ENCODE data around the gene FKBP7.

The FKBP7 gene

GRCh38 chr2:178469219-178469849 lies 9.1 kb downstream of the FKBP7 start:
- no peak overlapping the region for H3K4me3 ChIP-seq (ENCODE audit: low read depth, low read length)
- TF ChIP-seq CTCF (conservative IDR thresholded peaks at IDR 0.05; ENCODE audit: low read depth, low read length) = no peak
- no peak for DNase-seq (ENCODE audit: low read depth)

GRCh38 chr2:178457390-178457886 lies 21.0 kb downstream of the FKBP7 start:
- H3K4me3 ChIP-seq (ENCODE audit: low read depth, low read length) = no peak overlapping the region
- TF ChIP-seq CTCF (conservative IDR thresholded peaks at IDR 0.05; ENCODE audit: low read depth, low read length) = no peak
- DNase-seq (ENCODE audit: low read depth) = no peak

- H3K4me3 ChIP-seq (ENCODE audit: low read depth, low read length) = no peak overlapping the region
- no peak for DNase-seq (ENCODE audit: low read depth)
- TF ChIP-seq CTCF (conservative IDR thresholded peaks at IDR 0.05; ENCODE audit: low read depth, low read length) = no peak
Measured at GRCh38 chr2:178455947-178456346, 22.5 kb downstream of the FKBP7 start.

- H3K4me3 ChIP-seq (ENCODE audit: low read depth, low read length) = no peak overlapping the region
- no peak for TF ChIP-seq CTCF (conservative IDR thresholded peaks at IDR 0.05; ENCODE audit: low read depth, low read length)
- DNase-seq (ENCODE audit: low read depth) = no peak
Measured at GRCh38 chr2:178452870-178453269, 25.5 kb downstream of the FKBP7 start.

- DNase-seq (ENCODE audit: low read depth) = no peak
- TF ChIP-seq CTCF (conservative IDR thresholded peaks at IDR 0.05; ENCODE audit: low read depth, low read length) = no peak
- H3K4me3 ChIP-seq (ENCODE audit: low read depth, low read length) = no peak overlapping the region
Measured at GRCh38 chr2:178452334-178452733, 26.1 kb downstream of the FKBP7 start.

- DNase-seq (ENCODE audit: low read depth) = peak; percentile 99
- no peak for TF ChIP-seq CTCF (conservative IDR thresholded peaks at IDR 0.05; ENCODE audit: low read depth, low read length)
- H3K4me3 ChIP-seq (ENCODE audit: low read depth, low read length) = peak within 1 kb of the TSS; percentile 96
Measured at GRCh38 chr2:178450774-178451525, 27.4 kb downstream of the FKBP7 start, which contains the start of the genes PJVK and PRKRA. Gene PJVK (plus strand): TSS chr2:178451378. CDS start chr2:178453410, 2,032 bp downstream. Gene PRKRA (minus strand): TSS chr2:178451175. CDS start chr2:178451030, 145 bp downstream.

All from choroid plexus epithelial cell (primary cell).